ENCODE data around the gene PCAT6. TPM values are rescaled to one million over a fixed set of nuclear protein-coding genes. Genes with fewer than 3 reads are reported as not detected.

Gene PCAT6
- total RNA-seq, 1 experiment from 2014 or later, result 2.2 TPM

DNA sequence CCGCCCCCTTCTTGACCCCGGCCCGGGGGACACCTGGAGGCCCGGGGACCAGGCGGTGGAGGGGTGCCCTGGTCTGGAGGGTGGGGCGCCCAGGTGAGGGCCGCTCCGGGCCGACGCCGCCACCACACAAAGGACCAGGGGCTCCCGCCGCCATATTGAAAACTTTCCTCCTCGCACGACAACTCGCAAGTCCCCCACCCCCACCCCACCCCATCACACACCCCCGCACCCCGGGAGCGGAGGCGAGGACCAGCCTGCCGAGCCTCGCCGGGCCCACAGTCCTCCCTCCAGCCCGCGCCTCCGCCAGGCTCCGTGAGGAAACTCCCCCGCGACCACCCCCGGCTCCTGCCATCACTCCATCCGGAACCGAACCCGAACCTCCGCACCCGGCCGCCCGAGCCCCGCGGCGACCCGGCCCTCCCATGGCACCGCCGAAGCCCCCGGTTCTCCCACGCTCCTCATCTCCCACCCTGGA, 3.3 kb upstream of the PCAT6 start:
- in situ Hi-C loops (cut with HindIII; ENCODE audit: low pct_unique_long_range_greater_than_20kb, low sequenced_read_pairs), result no loop called here
- intact Hi-C loops (cut with micrococcal nuclease; ENCODE audit: unreplicated experiment), result no loop called here
- ATAC-seq (peak; percentile 9), DNase-seq (ENCODE audit: low read depth, low spot score) (no peak)
- H3K9me3 ChIP-seq (ENCODE audit: control insufficient read depth, insufficient read depth, low read depth, low read length), result no peaks in the 10 kb centered on the region
- BruUV-seq (replicated peaks), result no TSS peak
- POLR2A ChIA-PET, result interaction anchor here (0.7 kb wide), 1 partner anchor 27 kb away, joined by 3 read pairs; no protein-coding TSS in a partner anchor
- H3K4me1 ChIP-seq (ENCODE audit: control insufficient read depth, insufficient read depth, low read length), result peaks cover 48% of the 10 kb centered on the region
- peak overlapping the region; percentile 78 to 94 for H3K4me3 ChIP-seq (ENCODE audit: low read depth in 2 of 2, low read length in 2 of 2)
- peak overlapping the region; percentile 89 for H3K27ac ChIP-seq (ENCODE audit: low read length)
- TF ChIP-seq, protein P1, sequence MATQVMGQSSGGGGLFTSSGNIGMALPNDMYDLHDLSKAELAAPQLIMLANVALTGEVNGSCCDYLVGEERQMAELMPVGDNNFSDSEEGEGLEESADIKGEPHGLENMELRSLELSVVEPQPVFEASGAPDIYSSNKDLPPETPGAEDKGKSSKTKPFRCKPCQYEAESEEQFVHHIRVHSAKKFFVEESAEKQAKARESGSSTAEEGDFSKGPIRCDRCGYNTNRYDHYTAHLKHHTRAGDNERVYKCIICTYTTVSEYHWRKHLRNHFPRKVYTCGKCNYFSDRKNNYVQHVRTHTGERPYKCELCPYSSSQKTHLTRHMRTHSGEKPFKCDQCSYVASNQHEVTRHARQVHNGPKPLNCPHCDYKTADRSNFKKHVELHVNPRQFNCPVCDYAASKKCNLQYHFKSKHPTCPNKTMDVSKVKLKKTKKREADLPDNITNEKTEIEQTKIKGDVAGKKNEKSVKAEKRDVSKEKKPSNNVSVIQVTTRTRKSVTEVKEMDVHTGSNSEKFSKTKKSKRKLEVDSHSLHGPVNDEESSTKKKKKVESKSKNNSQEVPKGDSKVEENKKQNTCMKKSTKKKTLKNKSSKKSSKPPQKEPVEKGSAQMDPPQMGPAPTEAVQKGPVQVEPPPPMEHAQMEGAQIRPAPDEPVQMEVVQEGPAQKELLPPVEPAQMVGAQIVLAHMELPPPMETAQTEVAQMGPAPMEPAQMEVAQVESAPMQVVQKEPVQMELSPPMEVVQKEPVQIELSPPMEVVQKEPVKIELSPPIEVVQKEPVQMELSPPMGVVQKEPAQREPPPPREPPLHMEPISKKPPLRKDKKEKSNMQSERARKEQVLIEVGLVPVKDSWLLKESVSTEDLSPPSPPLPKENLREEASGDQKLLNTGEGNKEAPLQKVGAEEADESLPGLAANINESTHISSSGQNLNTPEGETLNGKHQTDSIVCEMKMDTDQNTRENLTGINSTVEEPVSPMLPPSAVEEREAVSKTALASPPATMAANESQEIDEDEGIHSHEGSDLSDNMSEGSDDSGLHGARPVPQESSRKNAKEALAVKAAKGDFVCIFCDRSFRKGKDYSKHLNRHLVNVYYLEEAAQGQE (IDR thresholded peaks at IDR 0.05; ENCODE audit: insufficient read depth in 1 of 2, low read depth in 2 of 2, low read length in 1 of 2), result no peak
- TF ChIP-seq POLR2AphosphoS5 (IDR thresholded peaks at IDR 0.05; ENCODE audit: low read depth, low read length) (no peak), SIN3A (IDR thresholded peaks at IDR 0.05; ENCODE audit: borderline replicate concordance, insufficient read depth, low read depth, low read length) (no peak), TCF7L2 (IDR thresholded peaks at IDR 0.05; ENCODE audit: low read depth, low read length) (no peak)
- TF ChIP-seq, protein P2, sequence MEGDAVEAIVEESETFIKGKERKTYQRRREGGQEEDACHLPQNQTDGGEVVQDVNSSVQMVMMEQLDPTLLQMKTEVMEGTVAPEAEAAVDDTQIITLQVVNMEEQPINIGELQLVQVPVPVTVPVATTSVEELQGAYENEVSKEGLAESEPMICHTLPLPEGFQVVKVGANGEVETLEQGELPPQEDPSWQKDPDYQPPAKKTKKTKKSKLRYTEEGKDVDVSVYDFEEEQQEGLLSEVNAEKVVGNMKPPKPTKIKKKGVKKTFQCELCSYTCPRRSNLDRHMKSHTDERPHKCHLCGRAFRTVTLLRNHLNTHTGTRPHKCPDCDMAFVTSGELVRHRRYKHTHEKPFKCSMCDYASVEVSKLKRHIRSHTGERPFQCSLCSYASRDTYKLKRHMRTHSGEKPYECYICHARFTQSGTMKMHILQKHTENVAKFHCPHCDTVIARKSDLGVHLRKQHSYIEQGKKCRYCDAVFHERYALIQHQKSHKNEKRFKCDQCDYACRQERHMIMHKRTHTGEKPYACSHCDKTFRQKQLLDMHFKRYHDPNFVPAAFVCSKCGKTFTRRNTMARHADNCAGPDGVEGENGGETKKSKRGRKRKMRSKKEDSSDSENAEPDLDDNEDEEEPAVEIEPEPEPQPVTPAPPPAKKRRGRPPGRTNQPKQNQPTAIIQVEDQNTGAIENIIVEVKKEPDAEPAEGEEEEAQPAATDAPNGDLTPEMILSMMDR (IDR thresholded peaks at IDR 0.05), result no peak
- no peaks in the 10 kb centered on the region; the same call in 1 of the 2 replicates for H3K36me3 ChIP-seq (ENCODE audit: control insufficient read depth, insufficient read depth, low read length)
- H3K27me3 ChIP-seq (ENCODE audit: control insufficient read depth, insufficient read depth, low read length), result no peaks in the 10 kb centered on the region
- CTCF ChIA-PET, result no interaction called here

GRCh38 chr1:202807926-202808757, 2.6 kb upstream of the PCAT6 start, which contains the start of gene KDM5B:
KDM5B (minus strand) TSS chr1:202808421; CDS start chr1:202808305, 116 bp downstream.
- no TSS peak for BruUV-seq (replicated peaks)
- Histone ChIP-seq H3K4me1 (ENCODE audit: control insufficient read depth, insufficient read depth, low read length) (peaks cover 42% of the 10 kb centered on the region), H3K36me3 (ENCODE audit: control insufficient read depth, insufficient read depth, low read length) (no peaks in the 10 kb centered on the region; the same call in 1 of the 2 replicates), H3K9me3 (ENCODE audit: control insufficient read depth, insufficient read depth, low read depth, low read length) (no peaks in the 10 kb centered on the region), H3K27ac (ENCODE audit: low read length) (peak within 1 kb of the TSS; percentile 89), H3K4me3 (ENCODE audit: low read depth in 2 of 2, low read length in 2 of 2) (peak within 1 kb of the TSS; percentile 78 to 94), H3K27me3 (ENCODE audit: control insufficient read depth, insufficient read depth, low read length) (no peaks in the 10 kb centered on the region)
- TF ChIP-seq TCF7L2 (IDR thresholded peaks at IDR 0.05; ENCODE audit: low read depth, low read length) (peak; percentile 18; the same call in 1 of the 2 replicates), POLR2AphosphoS5 (IDR thresholded peaks at IDR 0.05; ENCODE audit: low read depth, low read length) (peak; percentile 96), SIN3A (IDR thresholded peaks at IDR 0.05; ENCODE audit: borderline replicate concordance, insufficient read depth, low read depth, low read length) (peak; percentile 92; the same call in 1 of the 2 replicates)
- TF ChIP-seq, protein P1 (IDR thresholded peaks at IDR 0.05; ENCODE audit: insufficient read depth in 1 of 2, low read depth in 2 of 2, low read length in 1 of 2), result peak in 1 of 2 experiments; percentile 75; a peak in 1 of 4 replicates
- TF ChIP-seq, protein P2 (IDR thresholded peaks at IDR 0.05), result no peak
- POLR2A ChIA-PET, result interaction anchor here (0.7 kb wide), 1 partner anchor 26 kb away, joined by 3 read pairs; no protein-coding TSS in a partner anchor
- intact Hi-C loops (cut with micrococcal nuclease; ENCODE audit: unreplicated experiment) (no loop called here), in situ Hi-C loops (cut with HindIII; ENCODE audit: low pct_unique_long_range_greater_than_20kb, low sequenced_read_pairs) (no loop called here)
- CTCF ChIA-PET, result no interaction called here
- ATAC-seq (peak; percentile 44), DNase-seq (ENCODE audit: low read depth, low spot score) (peak; percentile 45)

All from Panc1 (cell line).